Endothelial cell of umbilical vein (primary cell): ENCODE measurements around the gene PAN3. TPM values are rescaled to one million over a fixed set of nuclear protein-coding genes. Genes with fewer than 3 reads are reported as not detected.

Experiments
- BruUV-seq: library from RNA; stranded (reverse); fragments of 400-500 nt; replicated peaks from 2 replicates; lab custom pipeline; 2021; lab: Mats Ljungman, UMichigan
- CTCF ChIA-PET: fragments of 300-600, 350-600 bp; sonication (Branson Sonifier 250); formaldehyde crosslinking; loops from one replicate; lab custom pipeline; 2021; ENCODE audit warnings: antibody characterized with exemption, inconsistent platforms; lab: Charles Lee
- POLR2A ChIA-PET: fragments of 300-600, 350-600 bp; sonication (Branson Sonifier 250); formaldehyde crosslinking; loops from one replicate; lab custom pipeline; 2021; ENCODE audit warnings: antibody characterized with exemption, inconsistent platforms; lab: Charles Lee
- DNase-seq: peaks from one replicate; pipeline ENCODE4 v3.0.0-alpha.2; 2011; ENCODE audit warnings: low read depth, low spot score
- FAIRE-seq: peaks from 2 replicates; lab custom pipeline; 2011; peaks lifted over from hg19 to GRCh38; lab: Jason Lieb, UNC
- H2AFZ ChIP-seq: 2 replicates; pipeline ENCODE4 v1.6.0; 2012; ENCODE audit warnings: low read depth, low read length, control low read depth, inconsistent platforms
- H3K27ac ChIP-seq: 2 replicates; pipeline ENCODE4 v1.5.1; 2011; ENCODE audit warnings: low read depth, mild to moderate bottlenecking, control low read depth, low read length, moderate library complexity; ENCODE audit not compliant: insufficient read depth
- H3K27me3 ChIP-seq, 2 experiments: 2 replicates each; pipeline versions ENCODE4 v1.6.0 to v1.6.1; 2011; ENCODE audit warnings: low read length in 2 of 2, mixed read lengths in 1 of 2; ENCODE audit not compliant: control insufficient read depth in 2 of 2, insufficient read depth in 2 of 2
- H3K36me3 ChIP-seq, 2 experiments: 2 replicates in 1 of 2; 3 replicates in 1 of 2; pipeline ENCODE4 v1.5.1; 2011; ENCODE audit warnings: low read length in 2 of 2, mild to moderate bottlenecking in 1 of 2, moderate library complexity in 1 of 2; ENCODE audit not compliant: control insufficient read depth in 2 of 2, insufficient read depth in 2 of 2; ENCODE audit errors: extremely low read depth in 1 of 2
- H3K4me1 ChIP-seq: 3 replicates; pipeline ENCODE4 v1.5.1; 2011; ENCODE audit warnings: mild to moderate bottlenecking, low read length; ENCODE audit not compliant: control insufficient read depth, insufficient read depth; ENCODE audit errors: extremely low read depth
- H3K4me2 ChIP-seq: 2 replicates; pipeline ENCODE4 v1.6.1; 2011; ENCODE audit warnings: low read length, control low read depth, mixed read lengths; ENCODE audit not compliant: insufficient read depth
- H3K4me3 ChIP-seq, 3 experiments: fragments of 200-600 bp in 1 of 3; sonication (generic), shearing (Covaris generic) in 1 of 3; replicated peaks in 1 of 3; 2 replicates each; pipeline ENCODE4 v1.5.1; 2011 to 2016; ENCODE audit warnings: control low read depth in 3 of 3, low read length in 3 of 3, mild to moderate bottlenecking in 2 of 3, inconsistent platforms in 1 of 3, low read depth in 1 of 3, moderate library complexity in 1 of 3; ENCODE audit not compliant: insufficient read depth in 1 of 3
- H3K79me2 ChIP-seq: 2 replicates; pipeline ENCODE4 v1.6.0; 2012; ENCODE audit warnings: low read length, inconsistent platforms; ENCODE audit not compliant: control insufficient read depth, insufficient read depth
- H3K9ac ChIP-seq: replicated peaks from 2 replicates; pipeline ENCODE3; 2011; ENCODE audit warnings: low read length, control low read depth; ENCODE audit not compliant: insufficient read depth; ENCODE audit errors: extremely low read depth
- H3K9me1 ChIP-seq: replicated peaks from 3 replicates; pipeline ENCODE4 v1.6.0; 2011; ENCODE audit warnings: mild to moderate bottlenecking, low read length; ENCODE audit not compliant: control insufficient read depth, insufficient read depth; ENCODE audit errors: extremely low read depth
- H3K9me3 ChIP-seq: replicated peaks from 2 replicates; pipeline ENCODE4 v1.5.1; 2012; ENCODE audit warnings: low read length, inconsistent platforms; ENCODE audit not compliant: control insufficient read depth, insufficient read depth
- H4K20me1 ChIP-seq: replicated peaks from 2 replicates; pipeline ENCODE3; 2011; ENCODE audit warnings: mild to moderate bottlenecking, low read length; ENCODE audit not compliant: control insufficient read depth, insufficient read depth; ENCODE audit errors: extremely low read depth
- EZH2 ChIP-seq: IDR thresholded peaks from 2 replicates; pipeline ENCODE4 v1.6.1; 2012; ENCODE audit warnings: borderline replicate concordance, low read depth, mild to moderate bottlenecking, moderate library complexity, low read length, inconsistent platforms; ENCODE audit not compliant: severe bottlenecking
- FOS ChIP-seq: IDR thresholded peaks from 2 replicates; pipeline ENCODE4 v1.6.1; 2011; ENCODE audit warnings: mild to moderate bottlenecking, low read length, moderate library complexity, borderline replicate concordance; ENCODE audit not compliant: insufficient read depth
- GATA2 ChIP-seq: IDR thresholded peaks from 2 replicates; pipeline ENCODE4 v1.7.0; 2011; ENCODE audit warnings: low read depth, mild to moderate bottlenecking, moderate library complexity, mixed read lengths, low read length; ENCODE audit not compliant: insufficient read length, insufficient read depth
- JUN ChIP-seq: IDR thresholded peaks from 2 replicates; pipeline ENCODE4 v1.6.1; 2011; ENCODE audit warnings: borderline replicate concordance, low read depth; ENCODE audit not compliant: insufficient read length, insufficient read depth
- MYC ChIP-seq: IDR thresholded peaks from one replicate; pipeline ENCODE4 v1.6.1; 2011; ENCODE audit warnings: mild to moderate bottlenecking, low read depth, low read length
- POLR2A ChIP-seq: IDR thresholded peaks from 2 replicates; pipeline ENCODE4 v1.6.1; 2012; ENCODE audit warnings: low read depth, mild to moderate bottlenecking, control low read depth, low read length
- POLR2AphosphoS5 ChIP-seq: IDR thresholded peaks from 2 replicates; pipeline ENCODE4 v1.6.1; 2012; ENCODE audit warnings: low read depth, mild to moderate bottlenecking, control low read depth, low read length, moderate library complexity; ENCODE audit not compliant: insufficient read depth
- dilution Hi-C: fragments of 300-500 bp; cut with MboI; formaldehyde crosslinking; loops from one replicate; pipeline ENCODE4 v1.15.0; 2019; ENCODE audit warnings: low sequenced_read_pairs; ENCODE audit not compliant: extremely low pct_ligation_motif_present
- intact Hi-C: fragments of 100-400 bp; cut with micrococcal nuclease; formaldehyde crosslinking; loops from one replicate; pipeline ENCODE4 v1.10.0; 2022
- polyA plus RNA-seq, 4 experiments: library from polyadenylated mRNA; depleted of rRNA in 3 of 4; stranded (reverse) in 3 of 4; unstranded in 1 of 4; fragments of >200 nt; gene quantifications; 2 replicates each; pipeline versions ENCODE4 v1.2.1 to v1.2.3, GENCODE V29; 2011 to 2012; ENCODE audit warnings: missing spikeins in 1 of 4
- total RNA-seq: library from RNA; stranded (reverse); gene quantifications from 2 replicates; pipeline ENCODE4 v1.2.3, GENCODE V29; 2021
- TF ChIP-seq, protein P1 (sequence below), 2 donors: IDR thresholded peaks; 1 replicate in 1 of 2; 2 replicates in 1 of 2; pipeline ENCODE4 v1.5.1; 2011; ENCODE audit warnings: low read length in 2 of 2, mild to moderate bottlenecking in 2 of 2, moderate library complexity in 2 of 2, control low read depth in 1 of 2, inconsistent platforms in 1 of 2, low read depth in 1 of 2; ENCODE audit not compliant: insufficient read depth in 1 of 2; ENCODE audit errors: extremely low read depth in 1 of 2
- TF ChIP-seq, protein P2 (sequence below): IDR thresholded peaks from 2 replicates; pipeline ENCODE4 v1.6.1; 2011; ENCODE audit not compliant: insufficient read depth, insufficient read length

PAN3 gene
- total and polyA plus RNA-seq, 2 donors (not counting 3 experiments of a cell fraction or from before 2014, with no cell fraction given) = 8.5 to 31.9 TPM

DNA sequence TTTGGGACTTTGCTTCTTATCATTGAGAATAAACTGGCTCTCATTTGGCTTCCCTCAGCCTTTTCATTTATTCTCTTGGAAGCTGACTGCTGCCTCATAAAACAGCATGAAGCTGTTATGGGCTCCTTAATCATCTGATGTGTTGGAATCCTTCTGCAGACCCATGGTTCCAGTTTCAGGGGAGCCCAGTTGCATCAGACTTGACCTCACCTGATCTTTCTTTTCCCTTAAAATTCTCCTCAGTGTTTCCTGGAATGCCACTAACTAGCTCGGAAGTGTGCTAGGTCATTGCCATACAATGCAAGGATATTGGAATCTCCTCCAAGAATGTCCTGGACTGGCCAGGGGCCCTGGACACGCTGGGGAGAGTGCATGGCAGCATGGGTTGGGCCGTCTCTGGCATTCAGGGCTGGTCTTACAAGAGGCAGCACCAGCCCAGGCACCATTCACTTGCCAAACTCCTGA lies 197.9 kb downstream of the PAN3 start:
- TF ChIP-seq POLR2AphosphoS5 = peak; percentile 66
- TF ChIP-seq, protein P1, sequence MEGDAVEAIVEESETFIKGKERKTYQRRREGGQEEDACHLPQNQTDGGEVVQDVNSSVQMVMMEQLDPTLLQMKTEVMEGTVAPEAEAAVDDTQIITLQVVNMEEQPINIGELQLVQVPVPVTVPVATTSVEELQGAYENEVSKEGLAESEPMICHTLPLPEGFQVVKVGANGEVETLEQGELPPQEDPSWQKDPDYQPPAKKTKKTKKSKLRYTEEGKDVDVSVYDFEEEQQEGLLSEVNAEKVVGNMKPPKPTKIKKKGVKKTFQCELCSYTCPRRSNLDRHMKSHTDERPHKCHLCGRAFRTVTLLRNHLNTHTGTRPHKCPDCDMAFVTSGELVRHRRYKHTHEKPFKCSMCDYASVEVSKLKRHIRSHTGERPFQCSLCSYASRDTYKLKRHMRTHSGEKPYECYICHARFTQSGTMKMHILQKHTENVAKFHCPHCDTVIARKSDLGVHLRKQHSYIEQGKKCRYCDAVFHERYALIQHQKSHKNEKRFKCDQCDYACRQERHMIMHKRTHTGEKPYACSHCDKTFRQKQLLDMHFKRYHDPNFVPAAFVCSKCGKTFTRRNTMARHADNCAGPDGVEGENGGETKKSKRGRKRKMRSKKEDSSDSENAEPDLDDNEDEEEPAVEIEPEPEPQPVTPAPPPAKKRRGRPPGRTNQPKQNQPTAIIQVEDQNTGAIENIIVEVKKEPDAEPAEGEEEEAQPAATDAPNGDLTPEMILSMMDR (IDR thresholded peaks at IDR 0.05; ENCODE audit: extremely low read depth in 1 of 2, insufficient read depth in 1 of 2, low read depth in 1 of 2, low read length in 2 of 2) = no peak
- TF ChIP-seq FOS = no peak
- TF ChIP-seq, protein P2, sequence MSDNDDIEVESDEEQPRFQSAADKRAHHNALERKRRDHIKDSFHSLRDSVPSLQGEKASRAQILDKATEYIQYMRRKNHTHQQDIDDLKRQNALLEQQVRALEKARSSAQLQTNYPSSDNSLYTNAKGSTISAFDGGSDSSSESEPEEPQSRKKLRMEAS = peak; percentile 56
- TF ChIP-seq GATA2 = peak; percentile 26
- TF ChIP-seq JUN = peak; percentile 74
- TF ChIP-seq EZH2 = no peak
- TF ChIP-seq MYC = peak; percentile 54
- no peak for TF ChIP-seq POLR2A
- no peak overlapping the region for H2AFZ ChIP-seq
- dilution Hi-C loops (no loop called here), intact Hi-C loops (loop anchor here (2.0 kb wide), 1 partner anchor 73 kb away; no protein-coding TSS in a partner anchor)
- H4K20me1 ChIP-seq = no peaks in the 10 kb centered on the region
- FAIRE-seq = peak; percentile 86
- no peaks in the 10 kb centered on the region for H3K9me3 ChIP-seq
- H3K4me3 ChIP-seq = no peak overlapping the region
- no peaks in the 10 kb centered on the region for H3K79me2 ChIP-seq
- CTCF ChIA-PET = interaction anchor here (1.0 to 3.9 kb wide), 5 partner anchors 7 to 154 kb away, joined by 4 to 22 read pairs (median 5); no protein-coding TSS in a partner anchor
- no TSS peak for BruUV-seq
- peak overlapping the region; percentile 34 for H3K4me2 ChIP-seq
- H3K9ac ChIP-seq = peak overlapping the region; percentile 36
- H3K9me1 ChIP-seq = no peaks in the 10 kb centered on the region
- DNase-seq = peak; percentile 80
- no peaks in the 10 kb centered on the region for H3K27me3 ChIP-seq
- POLR2A ChIA-PET = interaction anchor here (1.3 kb wide), 1 partner anchor 10 kb away, joined by 11 read pairs; no protein-coding TSS in a partner anchor
- H3K27ac ChIP-seq = peak overlapping the region; percentile 80
- peaks cover 0 to 2% of the 10 kb centered on the region in 2 experiments for H3K36me3 ChIP-seq
- H3K4me1 ChIP-seq = peaks cover 75% of the 10 kb centered on the region
